HG03103 (cell line): ENCODE results near the gene PHLDA3.
A peak's percentile ranks its signal among the peaks of the same experiment; 100 is the strongest.

Experiments
- ATAC-seq: cut with Tn5 transposase; IDR thresholded peaks from one replicate; pipeline ENCODE4 v1.9.1; 2021; ENCODE audit warnings: low read depth; ENCODE audit not compliant: unreplicated experiment

The PHLDA3 gene

DNA sequence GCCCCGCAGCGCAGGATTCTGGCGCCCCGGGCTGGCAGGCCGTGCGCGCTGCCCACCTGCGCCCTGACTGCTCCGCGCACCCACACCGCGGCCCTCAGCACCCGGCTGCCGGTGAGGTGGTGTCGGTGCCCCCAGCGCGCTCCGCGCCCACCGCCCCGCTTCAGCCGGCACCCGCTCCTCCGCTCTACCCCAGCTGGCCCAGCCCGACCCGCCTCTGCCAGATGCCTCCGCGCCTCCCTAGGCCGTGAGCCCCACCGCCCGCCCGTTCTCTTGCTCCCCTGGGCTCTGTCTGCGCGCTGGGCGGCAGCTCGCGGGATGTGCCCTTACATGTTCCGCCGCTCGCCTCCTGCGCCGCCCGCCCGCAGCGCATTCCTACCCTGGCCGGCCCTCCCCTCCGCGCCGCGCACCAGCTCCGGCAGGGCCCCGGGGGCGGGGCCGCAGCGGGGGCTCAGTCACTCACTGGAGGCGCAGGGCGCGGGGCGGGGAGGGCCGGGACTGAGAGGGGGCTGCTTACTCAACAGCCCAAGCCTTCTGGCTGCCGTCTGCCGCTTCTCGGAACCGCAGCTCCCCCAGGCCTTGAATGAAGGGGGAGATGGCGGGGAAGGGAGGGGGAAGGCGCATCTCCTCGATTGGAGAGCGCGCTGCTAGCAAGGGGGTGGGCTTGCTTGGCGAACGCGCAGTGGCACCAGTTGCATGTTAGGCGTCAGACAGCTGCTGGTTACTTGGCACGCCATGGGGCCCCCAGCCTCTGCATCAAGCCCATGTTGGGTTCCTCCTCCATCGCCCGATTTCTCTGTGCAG is at the start of gene PHLDA3:
Gene PHLDA3, minus strand, starts transcription at position 345 of the 801 bp plus-strand sequence. CDS start 402 bp downstream, outside the sequence.
- peak; percentile 79 for ATAC-seq

DNA sequence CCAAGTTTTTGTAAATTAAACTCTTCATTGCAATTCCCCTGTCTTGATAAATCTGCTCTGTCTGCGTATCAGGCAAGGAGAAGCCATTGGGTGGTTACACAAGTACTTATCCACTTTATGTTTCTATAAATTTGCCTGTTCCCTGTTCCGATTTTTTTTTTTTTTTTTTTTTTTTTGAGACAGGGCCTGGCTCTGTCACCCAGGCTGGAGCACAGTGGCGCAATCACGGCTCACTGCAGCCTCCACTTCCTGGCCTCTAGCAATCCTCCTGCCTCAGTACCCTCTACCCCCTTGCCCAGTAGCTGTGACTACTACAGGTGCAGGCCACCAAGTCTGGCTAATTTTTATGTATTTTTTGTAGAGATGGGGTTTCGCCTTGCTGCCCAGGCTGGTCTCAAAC is 49.1 kb upstream of the PHLDA3 start:
- no peak for ATAC-seq

DNA sequence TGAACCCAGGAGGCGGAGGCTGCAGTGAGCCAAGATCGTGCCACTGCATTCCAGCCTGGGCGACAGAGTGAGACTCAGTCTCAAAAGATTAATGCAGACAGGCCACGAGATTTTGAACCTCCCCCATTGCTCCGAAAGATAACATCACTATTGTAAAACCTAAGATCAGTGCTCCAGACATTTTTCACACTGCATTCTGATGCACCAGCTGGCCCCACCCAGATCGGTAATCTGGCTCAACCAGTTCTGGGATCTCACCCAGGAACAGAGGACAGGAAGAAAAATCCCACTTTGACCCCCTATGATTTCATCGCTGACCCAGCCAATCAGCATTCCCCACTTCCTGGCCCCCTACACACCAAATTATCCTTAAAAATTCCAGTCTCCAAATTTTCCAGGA is 48.6 kb upstream of the PHLDA3 start:
- ATAC-seq, result no peak

DNA sequence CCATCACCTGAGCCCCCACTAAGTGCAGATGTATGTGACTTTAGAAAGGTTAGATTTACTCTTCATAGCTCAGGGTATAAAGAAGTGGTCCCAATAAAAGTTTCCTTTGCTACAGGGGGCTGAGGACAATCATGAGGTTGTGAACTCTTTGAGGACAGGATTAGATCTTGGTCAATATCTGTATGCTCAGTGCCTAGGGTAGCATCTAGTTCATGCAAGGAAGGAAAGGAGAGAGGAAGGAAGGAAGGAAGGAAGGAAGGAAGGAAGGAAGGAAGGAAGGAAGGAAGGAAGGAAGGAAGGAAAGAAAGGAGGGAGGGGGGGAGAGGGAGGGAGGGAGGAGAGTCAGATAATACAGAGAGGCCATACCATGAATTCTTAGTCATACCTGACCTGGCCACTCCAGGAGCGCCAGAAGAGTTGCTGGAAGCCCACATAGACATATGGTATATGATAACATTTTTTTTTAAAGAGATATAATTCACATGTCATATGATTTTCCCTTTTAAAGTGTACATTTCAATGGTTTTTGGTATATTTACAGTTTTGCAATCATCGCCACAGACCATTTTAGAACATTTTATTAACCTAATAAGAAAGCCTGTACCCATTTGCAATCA is 47.6 kb upstream of the PHLDA3 start:
- ATAC-seq, result no peak

DNA sequence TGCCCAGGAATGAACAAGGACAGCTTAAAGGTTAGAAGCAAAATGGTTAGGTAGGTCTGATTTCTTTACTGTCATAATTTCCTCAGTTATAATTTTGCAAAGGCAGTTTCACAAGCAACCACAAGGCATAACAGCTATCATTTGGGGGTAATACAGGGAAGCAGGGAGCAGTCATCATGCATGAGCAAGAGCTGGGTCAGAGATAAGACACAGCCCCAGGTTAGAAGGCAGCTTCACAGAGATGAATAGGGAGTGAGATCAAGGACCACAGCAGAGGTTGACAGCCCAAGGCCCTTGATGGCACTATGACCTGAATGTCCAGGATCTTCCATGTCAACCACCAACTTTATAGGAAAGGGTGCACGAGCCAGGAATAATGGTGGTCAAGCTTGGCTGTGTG is 46.9 kb upstream of the PHLDA3 start:
- ATAC-seq, result no peak

DNA sequence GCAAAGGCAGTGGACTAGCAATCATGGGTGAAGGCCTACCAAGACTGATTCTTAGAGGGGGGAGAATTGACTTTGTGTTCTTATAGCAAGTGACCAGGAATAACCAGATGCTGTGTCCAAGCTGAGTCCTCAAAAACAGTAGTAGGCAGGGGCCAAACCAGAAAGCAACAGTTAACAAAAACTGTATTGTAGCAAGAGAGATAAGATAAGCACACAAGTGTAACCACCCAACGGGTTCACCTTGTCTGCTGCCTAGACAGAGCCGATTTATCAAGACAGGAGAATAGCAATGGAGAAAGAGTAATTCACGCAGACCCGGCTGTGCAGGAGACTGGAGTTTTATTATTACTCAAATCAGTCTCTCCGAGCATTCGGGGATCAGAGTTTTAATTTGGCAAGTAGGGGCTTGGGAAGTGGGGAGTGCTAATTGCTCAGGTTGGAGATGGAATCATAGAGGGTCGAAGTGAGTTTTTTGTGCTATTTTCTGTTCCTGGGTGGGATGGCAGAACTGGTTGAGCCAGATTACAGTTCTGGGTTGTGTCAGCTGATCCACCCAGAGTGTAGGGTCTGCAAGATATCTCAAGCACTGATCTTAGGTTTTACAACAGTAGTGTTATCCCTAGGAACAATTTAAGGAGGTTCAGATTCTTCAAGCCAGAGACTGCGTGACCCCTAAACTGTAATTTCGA is 46.2 kb upstream of the PHLDA3 start:
- no peak for ATAC-seq

DNA sequence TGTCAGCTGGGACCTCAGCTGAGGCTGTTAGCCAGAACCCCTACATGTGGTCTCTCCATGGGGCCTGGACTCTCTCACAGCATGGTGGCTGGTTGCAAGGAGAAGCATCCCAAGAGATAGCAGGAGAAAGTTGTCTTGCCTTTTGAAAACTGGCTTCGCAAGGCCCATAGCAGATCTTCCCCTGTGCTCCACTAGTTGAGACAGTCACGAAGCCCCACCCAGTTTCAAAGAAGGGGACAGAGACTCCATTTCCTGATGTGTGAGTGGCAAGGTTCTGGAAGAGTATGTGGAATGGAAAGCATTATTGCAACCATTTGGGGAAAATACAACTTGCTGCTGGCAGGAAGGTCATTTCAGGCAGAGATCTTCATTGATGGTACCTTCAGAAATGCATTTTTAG is 45.5 kb upstream of the PHLDA3 start:
- ATAC-seq, result no peak

DNA sequence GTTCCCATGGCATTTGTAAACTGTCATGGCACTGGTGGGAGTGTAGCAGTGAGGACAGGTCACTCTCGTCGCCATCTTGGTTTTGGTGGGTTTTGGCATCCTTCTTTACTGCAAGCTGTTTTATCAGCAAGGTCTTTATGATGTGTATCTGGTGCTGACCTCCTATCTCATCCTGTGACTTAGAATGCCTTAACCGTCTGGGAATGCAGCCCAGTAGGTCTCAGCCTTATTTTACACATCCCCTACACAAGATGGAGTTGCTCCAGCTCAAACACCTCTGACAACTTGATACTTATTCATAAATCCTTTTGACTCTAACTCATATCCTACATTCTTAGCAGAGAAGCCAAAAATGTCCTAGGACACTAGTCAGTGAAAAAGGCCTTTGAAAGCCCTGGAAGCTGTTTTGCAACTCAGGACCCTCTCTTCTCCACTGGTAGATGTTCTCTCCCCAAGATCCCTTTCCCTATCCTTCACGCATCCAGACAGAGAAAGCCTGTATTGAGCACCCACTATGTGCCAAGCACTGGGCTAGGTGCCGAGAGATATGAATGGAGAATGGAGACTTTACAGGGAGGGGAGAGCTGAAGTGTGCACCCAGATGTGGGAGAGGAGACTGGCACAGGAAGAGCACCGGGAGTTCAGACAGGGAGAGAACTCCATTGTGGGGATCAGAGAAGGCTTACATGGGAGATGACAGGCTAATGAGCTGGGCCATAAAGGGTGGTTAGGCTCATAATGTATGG is 44.7 kb upstream of the PHLDA3 start:
- ATAC-seq, result no peak

DNA sequence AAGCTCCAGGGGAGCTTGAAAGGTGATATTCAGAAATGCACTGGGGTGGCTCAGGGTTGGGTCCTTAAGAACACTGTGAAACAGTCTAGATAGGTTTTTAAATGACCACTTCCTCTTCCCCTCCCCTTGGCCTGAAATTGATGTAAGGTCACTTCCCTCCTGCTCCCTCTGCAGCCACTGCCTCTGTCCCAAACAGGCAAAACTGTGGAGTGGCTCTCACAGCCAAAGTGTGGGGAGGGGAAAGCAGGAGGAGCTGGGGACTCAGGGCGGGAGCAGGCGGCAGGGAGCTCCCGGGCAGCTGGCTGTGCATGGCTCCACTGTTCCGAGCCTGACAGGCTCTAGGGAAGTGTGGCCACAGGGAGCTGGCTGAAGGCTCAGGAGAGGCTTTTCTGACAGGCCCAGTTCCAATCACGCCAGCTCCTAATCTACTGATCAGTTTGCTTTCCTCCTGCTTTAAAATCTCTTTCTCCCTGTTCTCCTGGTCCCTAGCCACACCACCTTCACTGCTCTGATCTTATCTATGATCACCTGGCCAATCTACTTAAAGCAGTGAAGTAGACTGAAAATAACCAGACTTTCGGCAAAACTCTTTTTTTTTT is 43.1 kb upstream of the PHLDA3 start:
- ATAC-seq, result no peak

DNA sequence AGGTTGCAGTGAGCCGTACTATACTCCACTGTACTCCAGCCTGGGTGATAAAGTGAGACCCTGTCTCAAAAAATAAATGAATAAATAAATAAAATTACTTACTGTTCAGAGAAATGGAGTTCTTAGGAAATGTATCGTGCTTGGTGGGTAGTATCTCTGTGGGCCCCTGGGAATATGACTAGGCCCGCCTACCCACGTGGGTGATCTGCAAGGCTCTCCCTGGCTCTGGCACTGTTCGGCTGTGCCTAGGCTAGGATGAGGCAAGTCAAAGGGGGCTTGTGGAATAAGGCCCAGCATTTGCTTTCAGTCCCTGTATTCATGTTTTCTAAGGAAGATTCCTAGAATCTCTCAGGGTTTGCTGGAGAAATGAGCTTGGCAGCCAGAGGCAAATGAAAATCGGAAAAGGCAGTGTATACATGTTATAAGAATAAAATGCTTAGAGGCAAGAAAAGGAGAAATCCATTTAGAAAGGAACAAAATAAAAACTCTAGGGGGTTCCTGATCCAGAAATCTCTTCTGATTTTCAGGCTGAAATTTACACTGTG is 42.5 kb upstream of the PHLDA3 start:
- no peak for ATAC-seq

DNA sequence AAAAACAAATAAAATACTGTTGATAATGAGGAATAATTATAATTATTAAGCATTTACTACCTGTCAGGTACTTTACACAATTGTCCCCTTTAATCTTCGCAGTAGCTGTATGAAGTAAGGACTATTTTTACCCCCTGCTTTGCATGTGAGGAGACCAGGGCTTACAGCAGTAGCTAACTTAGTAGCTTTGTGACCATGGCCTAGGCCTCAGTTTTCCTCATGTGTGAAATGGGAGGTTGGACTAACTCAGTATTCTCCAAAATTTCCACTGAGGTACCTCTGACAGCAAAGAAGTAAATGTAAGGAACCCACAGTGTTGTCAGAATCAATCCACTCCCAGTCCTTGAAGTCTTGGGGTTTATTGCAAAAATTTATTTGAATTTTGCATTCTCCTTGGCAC is 41.7 kb upstream of the PHLDA3 start:
- no peak for ATAC-seq

DNA sequence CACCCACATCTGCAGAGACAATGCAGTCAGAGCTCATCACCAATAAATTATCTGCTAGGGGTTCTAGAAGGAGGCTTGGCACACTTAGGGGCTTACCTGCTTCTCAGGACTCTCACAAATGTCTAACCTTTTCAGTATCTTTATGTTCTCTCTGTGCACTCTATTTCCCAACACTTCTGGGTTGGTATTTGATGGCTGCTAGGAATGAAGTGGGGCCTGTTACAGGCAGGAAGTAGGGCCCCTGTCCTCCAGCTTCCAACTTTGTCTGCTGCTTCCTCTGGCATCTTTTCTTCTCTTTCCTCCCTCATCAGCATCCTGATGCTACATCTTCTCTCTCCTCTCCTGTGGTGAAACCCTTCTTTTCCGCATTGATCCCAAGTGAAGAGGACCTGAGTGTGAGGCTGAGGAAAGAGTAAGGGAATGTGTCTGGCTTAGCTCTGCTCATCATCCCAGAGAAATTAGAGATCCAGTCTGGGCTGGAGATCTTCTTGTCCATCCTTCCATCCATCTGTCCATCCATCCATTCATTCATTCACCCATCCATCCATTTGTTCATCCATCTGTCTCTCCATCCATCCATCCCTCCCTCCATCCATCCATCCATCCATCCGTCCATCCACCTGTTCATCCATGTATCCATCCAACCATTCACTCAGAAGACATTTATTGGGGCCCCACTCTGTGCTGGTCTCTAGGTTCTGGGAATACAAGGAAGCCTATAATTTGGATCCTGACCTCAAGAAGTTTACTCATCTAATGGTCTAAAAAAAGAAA is 40.8 kb upstream of the PHLDA3 start:
- ATAC-seq, result no peak

DNA sequence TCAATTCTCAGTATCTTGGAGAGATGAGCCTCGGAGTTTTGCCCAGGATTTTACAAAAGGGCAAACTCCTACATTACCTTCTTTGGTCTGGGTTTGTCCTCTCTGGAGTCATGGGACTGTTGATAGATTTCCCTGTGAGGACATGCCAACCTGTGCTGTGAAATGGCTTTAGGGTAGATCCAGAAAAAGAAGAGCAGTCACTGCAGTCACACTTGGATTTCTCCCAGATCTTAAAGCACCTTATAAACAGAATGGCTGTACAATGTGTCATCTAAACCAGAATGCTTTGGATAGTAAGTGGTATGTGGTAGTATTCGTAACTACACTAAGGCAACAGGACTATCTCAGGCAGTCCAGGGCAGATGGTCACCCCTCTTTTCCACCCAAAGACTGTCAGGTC is 39.8 kb upstream of the PHLDA3 start:
- no peak for ATAC-seq

DNA sequence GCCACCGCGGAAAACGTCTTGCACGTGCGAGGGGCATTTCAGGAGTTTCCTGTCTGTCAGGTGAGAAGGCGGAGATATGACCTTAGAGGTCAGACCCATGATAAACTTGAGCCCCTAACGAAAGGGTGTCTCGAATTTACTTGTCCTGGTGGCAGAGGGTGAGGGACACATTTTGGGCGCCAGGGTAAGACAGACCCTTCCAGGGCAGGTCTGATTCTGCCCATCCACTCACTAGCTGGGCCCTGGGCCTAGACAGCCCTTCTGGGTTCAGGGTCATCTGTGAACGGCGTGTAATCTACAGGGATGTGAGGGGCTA is 38.3 kb upstream of the PHLDA3 start:
- no peak for ATAC-seq

DNA sequence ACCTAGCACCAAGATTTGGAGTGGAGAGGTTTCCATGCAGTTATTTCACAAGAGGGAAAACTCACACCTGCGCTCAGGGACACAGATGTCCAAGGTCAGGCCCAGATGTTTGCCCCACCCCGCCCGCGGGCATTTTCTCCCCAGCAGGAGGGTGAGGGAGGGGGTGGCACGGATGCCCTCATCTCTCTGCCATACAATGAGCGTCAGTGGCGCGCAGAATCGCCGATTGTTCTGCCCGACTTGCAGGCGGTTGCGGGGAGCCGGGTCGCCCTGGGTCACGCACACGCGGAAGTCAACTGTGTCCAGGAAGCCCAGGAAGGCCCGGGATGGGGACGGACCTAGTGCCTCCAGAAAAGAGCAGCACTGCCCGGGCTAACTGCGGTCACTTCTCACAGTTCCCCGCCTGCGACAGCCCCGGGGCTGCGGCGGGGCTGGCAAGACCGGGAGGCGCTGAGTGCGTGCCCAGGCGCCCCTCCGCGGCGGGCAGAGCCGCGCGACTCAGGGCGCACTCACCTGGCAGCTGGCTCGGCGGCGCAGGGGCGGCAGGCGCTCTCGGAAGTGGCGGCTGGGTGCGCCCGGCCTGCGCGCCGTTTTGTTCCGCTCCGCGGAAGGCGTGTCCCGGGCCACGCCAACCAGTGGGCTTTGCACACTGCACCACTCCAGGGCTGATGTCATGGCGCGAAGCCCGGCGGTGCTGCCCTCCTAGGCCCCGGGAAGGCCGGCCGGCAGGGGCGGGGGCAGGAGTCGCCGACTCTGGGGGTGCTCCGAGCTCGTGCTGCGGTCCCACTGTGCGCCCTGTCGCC is 37.8 kb upstream of the PHLDA3 start, which contains the start of gene CSRP1:
Gene CSRP1, minus strand, starts transcription at position 567 of the 803 bp plus-strand sequence. CDS start 10,820 bp downstream, outside the sequence.
- peak; percentile 78 for ATAC-seq

DNA sequence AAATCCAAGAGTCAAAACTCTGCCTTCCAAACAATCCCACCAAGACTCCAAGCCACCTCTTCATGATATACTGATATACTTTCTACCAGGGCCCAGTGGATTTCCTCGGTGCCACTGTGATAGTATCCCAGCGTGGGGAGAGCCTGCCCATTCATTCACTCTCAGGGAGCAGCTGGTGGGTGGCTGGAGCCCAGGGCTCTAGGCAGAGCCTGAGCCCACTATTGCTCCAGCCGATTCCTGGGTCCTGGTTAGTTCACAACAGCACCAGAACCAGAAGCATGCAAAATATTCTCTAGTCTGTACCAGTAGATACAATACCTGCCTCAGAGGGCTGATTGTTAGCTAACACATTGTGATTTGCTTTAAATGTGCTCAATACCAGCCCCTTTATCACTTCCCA is 37.1 kb upstream of the PHLDA3 start:
- no peak for ATAC-seq

DNA sequence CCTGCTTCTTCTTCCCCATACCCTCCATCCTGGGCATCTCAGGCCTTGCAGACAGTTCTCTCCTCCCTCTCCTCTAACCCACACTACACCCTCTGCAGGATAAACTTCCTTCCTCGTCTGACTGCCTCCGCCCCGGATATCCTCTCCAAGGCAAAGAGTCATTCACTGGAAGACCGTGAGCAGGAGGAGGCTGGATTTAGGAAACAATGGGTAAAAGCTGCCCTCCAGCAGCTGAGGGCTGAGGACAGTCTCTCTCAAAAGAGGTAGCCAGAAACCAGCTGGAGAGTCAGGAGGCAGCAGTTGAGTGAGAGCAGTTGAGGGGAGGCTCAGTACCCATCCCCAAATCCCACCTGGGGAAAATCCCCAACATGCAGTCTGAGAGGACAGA is 36.5 kb upstream of the PHLDA3 start:
- ATAC-seq, result no peak

DNA sequence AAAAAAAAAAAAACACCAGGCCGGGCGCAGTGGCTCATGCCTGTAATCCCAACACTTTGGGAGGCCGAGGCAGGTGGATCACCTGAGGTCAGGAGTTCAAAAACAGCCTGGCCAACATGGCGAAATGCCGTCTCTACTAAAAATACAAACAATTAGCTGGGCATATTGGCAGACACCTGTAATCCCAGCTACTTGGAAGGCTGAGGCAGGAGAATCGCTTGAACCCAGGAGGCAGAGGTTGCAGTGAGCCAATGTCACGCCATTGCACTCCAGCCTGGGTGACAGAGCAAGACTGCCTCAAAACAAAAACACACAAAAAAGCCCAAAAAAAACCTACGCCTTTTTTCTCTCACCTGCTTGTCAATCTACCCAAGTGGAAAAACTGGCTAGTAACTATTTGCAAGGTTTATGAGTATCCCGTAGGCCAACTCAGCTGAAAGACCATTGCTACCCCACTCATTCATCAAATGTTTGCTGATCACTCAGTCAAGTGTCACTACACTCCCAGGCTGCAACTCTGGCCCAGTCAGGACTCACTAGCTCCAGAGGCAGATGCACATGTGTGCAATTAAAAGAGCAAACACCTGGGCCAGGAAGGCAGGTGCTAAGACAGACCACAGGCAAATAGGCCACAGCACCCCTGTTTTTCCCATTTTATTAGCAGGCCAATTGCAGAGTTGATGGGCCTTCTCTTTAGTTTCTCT is 36.0 kb upstream of the PHLDA3 start:
- no peak for ATAC-seq
